B cell (primary cell): Measurements from ENCODE around the gene UBFD1. TPM values are rescaled to one million over a fixed set of nuclear protein-coding genes. Genes with fewer than 3 reads are reported as not detected.
A peak's percentile ranks its signal among the peaks of the same experiment; 100 is the strongest.

Source experiments
- ATAC-seq: fragments of 200-7000 bp; cut with Tn5 transposase; one replicate; pipeline ENCODE4 v1.10.0; 2021; ENCODE audit warnings: low read depth, mild to moderate bottlenecking, moderate number of reproducible peaks, moderate library complexity
- CTCF ChIA-PET: fragments of 350-600 bp; sonication (Branson Sonifier 250); formaldehyde crosslinking; loops from one replicate; lab custom pipeline; 2021; ENCODE audit warnings: antibody characterized with exemption, inconsistent platforms; lab: Charles Lee
- POLR2A ChIA-PET: fragments of 350-600 bp; sonication (Branson Sonifier 250); formaldehyde crosslinking; loops from one replicate; lab custom pipeline; 2021; ENCODE audit warnings: antibody characterized with exemption; lab: Charles Lee
- DNase-seq: peaks from one replicate; pipeline ENCODE4 v3.0.0; 2013
- H2AFZ ChIP-seq: 2 replicates; pipeline ENCODE4 v1.6.1; 2012; ENCODE audit warnings: mild to moderate bottlenecking, low read depth, low read length; ENCODE audit not compliant: insufficient read depth, poor library complexity, severe bottlenecking
- H3K27ac ChIP-seq, 2 donors: 1 replicate in 1 of 2; 2 replicates in 1 of 2; pipeline ENCODE4 v1.5.1; 2012 to 2013; ENCODE audit warnings: low read length in 2 of 2, mild to moderate bottlenecking in 2 of 2, moderate library complexity in 1 of 2
- H3K27me3 ChIP-seq, 4 experiments: fragments of 200-600 bp in 1 of 4; sonication (generic) in 1 of 4; replicated peaks in 1 of 4; 1 replicate in 2 of 4; 2 replicates in 2 of 4; pipeline versions ENCODE4 v1.6.1 to v1.7.0; 2013 to 2016; ENCODE audit warnings: low read length in 3 of 4, mild to moderate bottlenecking in 2 of 4, mixed read lengths in 1 of 4, moderate library complexity in 1 of 4; ENCODE audit not compliant: insufficient read depth in 4 of 4, control insufficient read depth in 3 of 4; ENCODE audit errors: control extremely low read depth in 1 of 4
- H3K36me3 ChIP-seq, 2 experiments: replicated peaks in 1 of 2; 1 replicate in 1 of 2; 2 replicates in 1 of 2; pipeline versions ENCODE4 v1.6.1 to v1.7.1; 2013; ENCODE audit warnings: low read length in 1 of 2; ENCODE audit not compliant: insufficient read depth in 2 of 2, control insufficient read depth in 1 of 2; ENCODE audit errors: control extremely low read depth in 1 of 2, extremely low read depth in 1 of 2
- H3K4me1 ChIP-seq, 2 donors: fragments of 200-600 bp in 1 of 2; sonication (generic) in 1 of 2; 1 replicate in 1 of 2; 2 replicates in 1 of 2; pipeline versions ENCODE4 v1.5.1 to v1.6.1; 2013 to 2017; ENCODE audit warnings: low read length in 2 of 2; ENCODE audit not compliant: control insufficient read depth in 2 of 2, insufficient read depth in 2 of 2
- H3K4me2 ChIP-seq: replicated peaks from 2 replicates; pipeline ENCODE3; 2012; ENCODE audit warnings: mild to moderate bottlenecking, low read depth, low read length; ENCODE audit not compliant: poor library complexity, severe bottlenecking
- H3K4me3 ChIP-seq, 5 experiments: fragments of 200-600 bp in 1 of 5; sonication (generic) in 1 of 5; 1 replicate in 3 of 5; 2 replicates in 2 of 5; pipeline versions ENCODE4 v1.5.1 to v1.7.0; 2011 to 2016; ENCODE audit warnings: low read length in 4 of 5, mild to moderate bottlenecking in 4 of 5, low read depth in 2 of 5, control low read depth in 1 of 5, moderate library complexity in 1 of 5; ENCODE audit not compliant: insufficient read depth in 1 of 5; ENCODE audit errors: control extremely low read depth in 1 of 5, extremely low read depth in 1 of 5
- H3K79me2 ChIP-seq: fragments of 200-600 bp; sonication (generic); one replicate; pipeline ENCODE4 v1.6.0; 2016; ENCODE audit warnings: low read length; ENCODE audit not compliant: control insufficient read depth, insufficient read depth
- H3K9ac ChIP-seq: fragments of 200-600 bp; sonication (generic); 2 replicates; pipeline ENCODE4 v1.6.1; 2017; ENCODE audit warnings: mild to moderate bottlenecking, low read length, moderate library complexity
- H3K9me3 ChIP-seq, 3 donors: one replicate each; pipeline versions ENCODE4 v1.6.1 to v1.7.1; 2013; ENCODE audit warnings: low read length in 2 of 3; ENCODE audit not compliant: control insufficient read depth in 2 of 3, insufficient read depth in 1 of 3; ENCODE audit errors: control extremely low read depth in 1 of 3
- H4K20me1 ChIP-seq: 2 replicates; pipeline ENCODE4 v1.6.0; 2012; ENCODE audit warnings: mild to moderate bottlenecking, low read length; ENCODE audit not compliant: insufficient read depth, control insufficient read depth, poor library complexity, severe bottlenecking
- H3K27ac Mint-ChIP-seq: one replicate; pipeline ENCODE4 v1.8.0; 2021; ENCODE audit warnings: mixed read lengths
- H3K27me3 Mint-ChIP-seq: one replicate; pipeline ENCODE4 v1.8.0; 2021; ENCODE audit warnings: mixed read lengths
- H3K4me1 Mint-ChIP-seq: one replicate; pipeline ENCODE4 v1.8.0; 2021; ENCODE audit warnings: mixed read lengths
- H3K4me3 Mint-ChIP-seq: one replicate; pipeline ENCODE4 v1.8.0; 2021; ENCODE audit warnings: mixed read lengths
- H3K9me3 Mint-ChIP-seq: one replicate; pipeline ENCODE4 v1.8.0; 2022; ENCODE audit warnings: mixed read lengths; ENCODE audit not compliant: insufficient read depth
- EZH2 ChIP-seq: IDR thresholded peaks from 2 replicates; pipeline ENCODE4 v1.6.1; 2012; ENCODE audit warnings: borderline replicate concordance, low read depth, mild to moderate bottlenecking, moderate library complexity, low read length; ENCODE audit not compliant: insufficient read depth, poor library complexity, severe bottlenecking
- WGBS: methylation state at CpG from one replicate; pipeline ENCODE4 v1.1.5; 2013; ENCODE audit warnings: missing lambda C conversion rate; ENCODE audit not compliant: insufficient coverage; 5-methylcytosine and 5-hydroxymethylcytosine counted together
- intact Hi-C: fragments of 100-400 bp; cut with micrococcal nuclease; formaldehyde crosslinking; loops from one replicate; pipeline ENCODE4 v1.10.0; 2022
- polyA plus RNA-seq: library from polyadenylated mRNA; depleted of rRNA; stranded (reverse); fragments of >200 nt; gene quantifications from 2 replicates; pipeline ENCODE4 v1.2.3, GENCODE V29; 2012
- total RNA-seq, 2 donors: library from RNA; stranded (reverse); fragments of 120-200 nt in 1 of 2; gene quantifications; 1 replicate in 1 of 2; 2 replicates in 1 of 2; pipeline versions ENCODE4 v1.2.3 to v1.2.4, GENCODE V29; 2013 to 2022
- TF ChIP-seq, protein P1 (sequence below): fragments of 200-600 bp; IDR thresholded peaks from one replicate; pipeline ENCODE4 v1.8.0; 2022; ENCODE audit warnings: antibody characterized with exemption, mild to moderate bottlenecking

UBFD1 gene
- total and polyA plus RNA-seq, 2 donors (not counting 1 experiment from before 2014, with no cell fraction given) = 12.8 to 49.2 TPM

DNA sequence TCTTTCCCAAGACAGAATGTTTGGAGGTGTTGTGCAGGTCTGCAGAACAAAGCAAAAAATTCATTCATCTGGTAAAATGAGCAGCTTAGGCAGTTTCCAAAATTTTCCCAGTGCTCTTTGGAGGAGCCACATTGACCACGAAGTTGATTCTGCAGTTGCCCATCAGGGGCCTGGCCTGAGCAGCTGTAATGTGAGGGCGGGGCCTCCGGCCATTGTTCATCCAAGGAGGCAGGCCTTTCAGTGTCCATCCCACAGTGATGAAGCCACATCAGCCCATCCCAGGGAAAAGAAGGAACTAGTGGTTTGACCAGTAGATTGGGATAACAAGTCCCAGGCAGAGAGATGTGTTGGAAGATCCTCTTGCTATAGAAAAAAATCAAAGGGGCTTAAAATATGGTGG lies 10.1 kb downstream of the UBFD1 start:
- no peak overlapping the region for H3K4me3 Mint-ChIP-seq
- POLR2A ChIA-PET = no interaction called here
- DNase-seq (no peak), ATAC-seq (no peak)
- H3K27me3 ChIP-seq = no peaks in the 10 kb centered on the region
- peaks cover 1 to 56% of the 10 kb centered on the region in 2 experiments for H3K36me3 ChIP-seq
- H4K20me1 ChIP-seq = no peaks in the 10 kb centered on the region
- H3K27ac ChIP-seq = no peak overlapping the region
- no peak overlapping the region for H2AFZ ChIP-seq
- WGBS = 100% methylated on average over 1 of the region's 3 CpGs
- H3K79me2 ChIP-seq = peaks cover 10% of the 10 kb centered on the region
- H3K9me3 Mint-ChIP-seq = no peaks in the 10 kb centered on the region
- H3K4me1 ChIP-seq = peaks cover 20 to 28% of the 10 kb centered on the region in 2 donors
- TF ChIP-seq EZH2 = no peak
- intact Hi-C loops = no loop called here
- H3K27me3 Mint-ChIP-seq = no peaks in the 10 kb centered on the region
- H3K27ac Mint-ChIP-seq = no peak overlapping the region
- H3K9ac ChIP-seq = no peak overlapping the region
- no peaks in the 10 kb centered on the region for H3K9me3 ChIP-seq
- no peak overlapping the region for H3K4me3 ChIP-seq
- H3K4me1 Mint-ChIP-seq = peaks cover 25% of the 10 kb centered on the region
- CTCF ChIA-PET = no interaction called here
- H3K4me2 ChIP-seq = no peak overlapping the region

DNA sequence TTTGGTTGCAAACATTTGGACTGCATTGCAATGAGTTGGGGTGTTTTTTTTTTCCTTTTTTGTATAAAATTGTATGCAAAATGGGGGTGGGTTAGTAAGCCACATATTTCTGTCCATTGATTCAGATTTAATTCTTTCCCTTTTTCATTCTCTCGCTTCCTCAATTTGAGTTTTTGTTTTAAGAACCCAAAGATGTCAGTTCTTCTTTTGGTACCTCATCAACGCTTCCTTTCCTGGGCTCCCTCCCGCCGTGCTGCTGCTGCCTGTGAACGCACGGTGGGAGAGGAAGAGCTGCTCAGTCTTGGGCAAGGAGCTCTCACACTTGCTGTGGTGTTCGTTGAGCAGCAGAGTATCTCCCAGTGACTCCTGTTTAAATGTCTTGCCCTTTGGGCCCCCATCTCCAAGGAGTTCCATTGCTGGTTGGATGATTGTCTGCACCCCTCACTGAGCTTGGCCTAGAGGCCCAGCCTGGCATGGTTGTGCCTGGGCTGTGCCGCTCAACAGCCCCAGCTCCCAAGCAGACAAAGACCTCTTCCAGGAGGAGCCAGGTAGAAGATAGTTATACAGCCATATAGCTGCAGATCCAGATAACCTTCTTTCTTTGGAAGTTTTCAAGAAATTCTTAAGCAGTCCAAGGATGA lies 13.6 kb downstream of the UBFD1 start:
- DNase-seq (peak; percentile 68), ATAC-seq (peak; percentile 70)
- Histone ChIP-seq H3K4me3 (no peak overlapping the region), H2AFZ (peak overlapping the region; percentile 40), H3K27ac (peak overlapping the region in 1 of 2 donors; percentile 58), H3K79me2 (no peaks in the 10 kb centered on the region), H3K4me2 (peak overlapping the region; percentile 37), H3K4me1 (peaks cover 20 to 28% of the 10 kb centered on the region in 2 donors), H3K9me3 (no peaks in the 10 kb centered on the region), H3K27me3 (no peaks in the 10 kb centered on the region), H4K20me1 (no peaks in the 10 kb centered on the region), H3K9ac (no peak overlapping the region), H3K36me3 (peaks cover 0 to 36% of the 10 kb centered on the region in 2 experiments)
- TF ChIP-seq, protein P1, sequence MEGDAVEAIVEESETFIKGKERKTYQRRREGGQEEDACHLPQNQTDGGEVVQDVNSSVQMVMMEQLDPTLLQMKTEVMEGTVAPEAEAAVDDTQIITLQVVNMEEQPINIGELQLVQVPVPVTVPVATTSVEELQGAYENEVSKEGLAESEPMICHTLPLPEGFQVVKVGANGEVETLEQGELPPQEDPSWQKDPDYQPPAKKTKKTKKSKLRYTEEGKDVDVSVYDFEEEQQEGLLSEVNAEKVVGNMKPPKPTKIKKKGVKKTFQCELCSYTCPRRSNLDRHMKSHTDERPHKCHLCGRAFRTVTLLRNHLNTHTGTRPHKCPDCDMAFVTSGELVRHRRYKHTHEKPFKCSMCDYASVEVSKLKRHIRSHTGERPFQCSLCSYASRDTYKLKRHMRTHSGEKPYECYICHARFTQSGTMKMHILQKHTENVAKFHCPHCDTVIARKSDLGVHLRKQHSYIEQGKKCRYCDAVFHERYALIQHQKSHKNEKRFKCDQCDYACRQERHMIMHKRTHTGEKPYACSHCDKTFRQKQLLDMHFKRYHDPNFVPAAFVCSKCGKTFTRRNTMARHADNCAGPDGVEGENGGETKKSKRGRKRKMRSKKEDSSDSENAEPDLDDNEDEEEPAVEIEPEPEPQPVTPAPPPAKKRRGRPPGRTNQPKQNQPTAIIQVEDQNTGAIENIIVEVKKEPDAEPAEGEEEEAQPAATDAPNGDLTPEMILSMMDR = no peak
- no peak for TF ChIP-seq EZH2
- WGBS = 15% methylated on average over 7 of the region's 8 CpGs
- Mint-ChIP-seq H3K27ac (peak overlapping the region; percentile 84), H3K4me1 (peaks cover 25% of the 10 kb centered on the region), H3K4me3 (peak overlapping the region; percentile 65), H3K9me3 (no peaks in the 10 kb centered on the region), H3K27me3 (no peaks in the 10 kb centered on the region)
- POLR2A ChIA-PET = no interaction called here
- intact Hi-C loops = no loop called here
- CTCF ChIA-PET = interaction anchor here (0.7 to 1.1 kb wide), 3 partner anchors 18 to 1963 kb away, joined by 3 to 5 read pairs (median 3); no protein-coding TSS in a partner anchor
